Smooth muscle cell (in vitro differentiated cells): ENCODE measurements around the gene ANAPC2. TPM values are rescaled to one million over a fixed set of nuclear protein-coding genes. Genes with fewer than 3 reads are reported as not detected.

Experiments
- DNase-seq: peaks from one replicate; lab custom pipeline; 2025; ENCODE audit not compliant: unreplicated experiment; lab: John Stamatoyannopoulos, UW
- H2AFZ ChIP-seq: fragments of 200-600 bp; sonication (generic); 2 replicates; pipeline ENCODE4 v1.6.0; 2016; ENCODE audit warnings: antibody characterized with exemption, low read depth, mild to moderate bottlenecking
- H3F3A ChIP-seq: fragments of 200-600 bp; sonication (generic); 2 replicates; pipeline ENCODE4 v1.6.0; 2017; ENCODE audit warnings: antibody characterized with exemption, low read depth
- H3K27ac ChIP-seq: fragments of 200-600 bp; sonication (generic); 2 replicates; pipeline ENCODE4 v1.5.1; 2016; ENCODE audit warnings: low read depth, mild to moderate bottlenecking
- H3K27me3 ChIP-seq: fragments of 200-600 bp; sonication (generic); 2 replicates; pipeline ENCODE4 v1.6.1; 2016; ENCODE audit warnings: low read depth, mild to moderate bottlenecking
- H3K36me3 ChIP-seq: fragments of 200-600 bp; sonication (generic); 2 replicates; pipeline ENCODE4 v1.5.1; 2016; ENCODE audit warnings: low read depth
- H3K4me1 ChIP-seq: fragments of 200-600 bp; sonication (generic); 2 replicates; pipeline ENCODE4 v1.5.1; 2016; ENCODE audit warnings: low read depth
- H3K4me2 ChIP-seq: fragments of 200-600 bp; sonication (generic); 2 replicates; pipeline ENCODE4 v1.6.0; 2016; ENCODE audit warnings: mild to moderate bottlenecking
- H3K4me3 ChIP-seq: fragments of 200-600 bp; sonication (generic); 2 replicates; pipeline ENCODE4 v1.5.1; 2016; ENCODE audit warnings: mild to moderate bottlenecking
- H3K79me2 ChIP-seq: fragments of 200-600 bp; sonication (generic); 2 replicates; pipeline ENCODE4 v1.6.0; 2016; ENCODE audit warnings: low read depth, mild to moderate bottlenecking
- H3K9ac ChIP-seq: fragments of 200-600 bp; sonication (generic); 2 replicates; pipeline ENCODE4 v1.6.0; 2016; ENCODE audit warnings: low read depth
- H3K9me3 ChIP-seq: fragments of 200-600 bp; sonication (generic); replicated peaks from 2 replicates; pipeline ENCODE4 v1.5.1; 2016; ENCODE audit warnings: low read depth
- H4K20me1 ChIP-seq: fragments of 200-600 bp; sonication (generic); 2 replicates; pipeline ENCODE4 v1.6.0; 2016; ENCODE audit warnings: low read depth
- WGBS: methylation state at CpG from one replicate; pipeline ENCODE4 v1.1.7; 2016; ENCODE audit warnings: low lambda C conversion rate; 5-methylcytosine and 5-hydroxymethylcytosine counted together
- polyA plus RNA-seq: library from polyadenylated mRNA; unstranded; fragments of >200 nt; fragmentation: Nextera tagmentation; extraction: Ambion mirVana; gene quantifications from 2 replicates; pipeline ENCODE4 v1.2.1, GENCODE V29; 2016
- total RNA-seq: library from RNA; depleted of rRNA; stranded (reverse); fragments of >200 nt; gene quantifications from 2 replicates; pipeline ENCODE4 v1.2.3, GENCODE V29; 2014
- TF ChIP-seq, protein P1 (sequence below): fragments of 200-600 bp; sonication (generic); IDR thresholded peaks from 2 replicates; pipeline ENCODE4 v1.5.1; 2017; ENCODE audit warnings: borderline replicate concordance, mild to moderate bottlenecking, antibody characterized with exemption; ENCODE audit not compliant: insufficient read depth, poor library complexity, severe bottlenecking

The ANAPC2 gene
- total and polyA plus RNA-seq, 2 experiments from 2014 or later, result 6.6 to 12.6 TPM

DNA sequence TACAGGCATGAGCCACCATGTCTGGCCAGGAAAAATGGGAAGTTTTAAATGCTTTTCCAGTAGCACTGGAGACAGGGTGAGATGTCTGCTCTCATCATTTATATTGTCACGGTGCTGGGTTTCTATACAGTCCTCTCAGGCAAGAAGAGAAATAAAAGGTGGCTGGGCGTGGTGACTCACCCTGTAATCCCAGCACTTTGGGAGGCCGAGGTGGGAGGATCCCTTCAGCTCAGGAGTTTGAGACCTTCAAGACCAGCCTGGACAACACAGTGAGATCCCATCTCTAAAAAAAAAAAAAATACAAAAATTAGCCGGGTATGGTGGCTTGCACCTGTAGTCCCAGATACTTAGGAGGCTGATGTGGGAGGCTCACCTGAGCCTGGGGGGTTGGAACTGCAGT lies 54.2 kb downstream of the ANAPC2 start:
- Histone ChIP-seq H4K20me1 (no peaks in the 10 kb centered on the region), H3K27ac (no peak overlapping the region), H2AFZ (no peak overlapping the region), H3K36me3 (no peaks in the 10 kb centered on the region), H3K4me1 (no peaks in the 10 kb centered on the region), H3K4me2 (no peak overlapping the region), H3K79me2 (no peaks in the 10 kb centered on the region), H3K4me3 (no peak overlapping the region), H3K9ac (no peak overlapping the region), H3K27me3 (peaks cover 44% of the 10 kb centered on the region), H3K9me3 (no peaks in the 10 kb centered on the region), H3F3A (no peaks in the 10 kb centered on the region)
- DNase-seq, result no peak
- WGBS, result 78% methylated on average over 4 of the region's 4 CpGs
- TF ChIP-seq, protein P1, sequence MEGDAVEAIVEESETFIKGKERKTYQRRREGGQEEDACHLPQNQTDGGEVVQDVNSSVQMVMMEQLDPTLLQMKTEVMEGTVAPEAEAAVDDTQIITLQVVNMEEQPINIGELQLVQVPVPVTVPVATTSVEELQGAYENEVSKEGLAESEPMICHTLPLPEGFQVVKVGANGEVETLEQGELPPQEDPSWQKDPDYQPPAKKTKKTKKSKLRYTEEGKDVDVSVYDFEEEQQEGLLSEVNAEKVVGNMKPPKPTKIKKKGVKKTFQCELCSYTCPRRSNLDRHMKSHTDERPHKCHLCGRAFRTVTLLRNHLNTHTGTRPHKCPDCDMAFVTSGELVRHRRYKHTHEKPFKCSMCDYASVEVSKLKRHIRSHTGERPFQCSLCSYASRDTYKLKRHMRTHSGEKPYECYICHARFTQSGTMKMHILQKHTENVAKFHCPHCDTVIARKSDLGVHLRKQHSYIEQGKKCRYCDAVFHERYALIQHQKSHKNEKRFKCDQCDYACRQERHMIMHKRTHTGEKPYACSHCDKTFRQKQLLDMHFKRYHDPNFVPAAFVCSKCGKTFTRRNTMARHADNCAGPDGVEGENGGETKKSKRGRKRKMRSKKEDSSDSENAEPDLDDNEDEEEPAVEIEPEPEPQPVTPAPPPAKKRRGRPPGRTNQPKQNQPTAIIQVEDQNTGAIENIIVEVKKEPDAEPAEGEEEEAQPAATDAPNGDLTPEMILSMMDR, result no peak

DNA sequence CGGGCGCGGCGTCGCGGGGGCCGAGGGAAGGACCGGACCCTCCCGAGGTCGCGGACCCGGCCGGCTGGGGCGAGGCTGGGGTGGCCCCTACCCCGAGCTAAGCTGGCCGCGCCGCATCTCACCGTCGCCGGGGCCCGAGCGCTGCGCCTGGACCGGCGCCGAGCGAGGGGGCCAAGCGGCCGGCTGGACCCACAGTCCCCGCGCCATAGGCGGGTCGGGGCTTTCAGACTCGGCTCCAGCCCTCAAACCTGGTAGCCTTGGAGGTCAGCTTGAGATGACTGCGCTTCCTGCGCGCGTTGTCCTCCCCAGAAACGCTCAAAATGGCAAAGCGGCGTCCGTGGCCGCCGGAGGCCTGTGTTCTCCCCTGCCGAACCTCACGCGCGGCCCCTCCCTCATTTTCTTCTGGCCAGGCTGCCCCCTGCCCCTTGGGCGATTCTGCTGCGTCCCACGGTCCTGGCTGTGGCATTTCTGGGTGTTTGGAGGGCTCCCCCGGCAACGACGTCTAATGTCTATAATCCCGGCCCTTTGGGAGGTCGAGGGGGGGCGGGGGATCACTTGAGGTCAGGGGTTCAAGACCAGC lies 58.1 kb downstream of the ANAPC2 start:
- no peak overlapping the region for H3K27ac ChIP-seq
- no peaks in the 10 kb centered on the region for H3K36me3 ChIP-seq
- TF ChIP-seq, protein P1, result no peak
- peaks cover 12% of the 10 kb centered on the region for H4K20me1 ChIP-seq
- H2AFZ ChIP-seq, result peak overlapping the region; percentile 98
- H3K27me3 ChIP-seq, result peaks cover 8% of the 10 kb centered on the region
- H3K4me1 ChIP-seq, result peaks cover 5% of the 10 kb centered on the region
- H3K9me3 ChIP-seq, result no peaks in the 10 kb centered on the region
- WGBS, result 8% methylated on average over 50 of the region's 58 CpGs
- H3K79me2 ChIP-seq, result peaks cover 24% of the 10 kb centered on the region
- H3K4me3 ChIP-seq, result peak overlapping the region; percentile 79
- no peak overlapping the region for H3K9ac ChIP-seq
- peak overlapping the region; percentile 90 for H3K4me2 ChIP-seq
- H3F3A ChIP-seq, result no peaks in the 10 kb centered on the region
- DNase-seq, result no peak

DNA sequence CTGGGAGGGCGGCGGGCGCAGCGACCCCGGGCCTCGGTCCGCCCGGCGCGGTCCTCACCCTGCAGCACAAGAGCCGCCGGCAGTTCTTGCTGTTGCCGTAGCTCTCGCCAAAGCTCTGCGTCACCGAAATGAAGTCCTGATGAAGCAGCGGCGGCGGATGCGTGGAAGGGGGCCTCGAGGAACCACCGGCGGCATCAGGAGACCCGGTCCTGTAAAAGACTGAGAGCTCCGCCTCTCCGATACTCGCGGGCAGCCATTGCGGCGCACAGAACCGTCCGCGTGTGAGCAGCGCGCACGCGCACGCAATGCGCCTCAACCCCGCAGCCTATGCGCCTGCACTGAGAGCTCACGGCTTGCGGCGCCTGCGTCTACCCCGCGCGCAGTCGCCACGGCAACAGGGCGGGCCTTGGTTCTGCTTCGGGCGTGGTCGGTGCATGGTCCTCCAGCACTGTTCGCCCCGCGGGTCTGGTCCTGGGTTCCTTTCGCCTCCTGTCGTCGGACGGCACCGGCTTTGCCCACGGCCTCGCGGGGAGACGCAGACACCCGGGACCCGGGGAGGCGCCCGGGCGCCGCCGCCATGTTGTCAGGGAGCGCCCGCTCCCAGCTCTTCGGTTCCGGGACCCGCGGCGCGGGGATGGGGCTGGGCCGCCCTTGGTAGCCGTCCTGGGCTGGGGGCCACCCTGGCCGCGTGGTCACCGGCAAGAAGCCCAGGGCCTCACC lies 58.7 kb downstream of the ANAPC2 start:
- H2AFZ ChIP-seq, result peak overlapping the region; percentile 98
- no peak overlapping the region for H3K27ac ChIP-seq
- TF ChIP-seq, protein P1, result no peak
- peaks cover 5% of the 10 kb centered on the region for H3K4me1 ChIP-seq
- H4K20me1 ChIP-seq, result peaks cover 13% of the 10 kb centered on the region
- H3K4me2 ChIP-seq, result peak overlapping the region; percentile 90
- peak overlapping the region; percentile 42 for H3K9ac ChIP-seq
- peak overlapping the region; percentile 79 for H3K4me3 ChIP-seq
- H3K9me3 ChIP-seq, result no peaks in the 10 kb centered on the region
- H3F3A ChIP-seq, result no peaks in the 10 kb centered on the region
- no peaks in the 10 kb centered on the region for H3K36me3 ChIP-seq
- DNase-seq, result peak; percentile 63
- WGBS, result 1% methylated on average over 84 of the region's 86 CpGs
- H3K79me2 ChIP-seq, result peaks cover 24% of the 10 kb centered on the region
- peaks cover 8% of the 10 kb centered on the region for H3K27me3 ChIP-seq
